IPS-15b (cell line): Measurements from ENCODE around the gene DMD.

Source experiments
- H3K27me3 ChIP-seq: one replicate; pipeline ENCODE4 v1.6.1; 2013; ENCODE audit warnings: low read length; ENCODE audit not compliant: control insufficient read depth, insufficient read depth
- H3K36me3 ChIP-seq: one replicate; pipeline ENCODE4 v1.6.1; 2013; ENCODE audit warnings: low read length; ENCODE audit not compliant: control insufficient read depth, insufficient read depth
- H3K4me1 ChIP-seq: one replicate; pipeline ENCODE4 v1.6.1; 2013; ENCODE audit warnings: mild to moderate bottlenecking, low read length; ENCODE audit not compliant: control insufficient read depth, insufficient read depth
- H3K4me3 ChIP-seq: one replicate; pipeline ENCODE4 v1.5.1; 2013; ENCODE audit warnings: low read depth, low read length
- H3K9ac ChIP-seq: one replicate; pipeline ENCODE4 v1.6.1; 2013; ENCODE audit warnings: low read depth, mild to moderate bottlenecking, low read length
- H3K9me3 ChIP-seq: one replicate; pipeline ENCODE4 v1.6.1; 2013; ENCODE audit warnings: mild to moderate bottlenecking, low read length; ENCODE audit not compliant: control insufficient read depth, insufficient read depth

Gene DMD

DNA sequence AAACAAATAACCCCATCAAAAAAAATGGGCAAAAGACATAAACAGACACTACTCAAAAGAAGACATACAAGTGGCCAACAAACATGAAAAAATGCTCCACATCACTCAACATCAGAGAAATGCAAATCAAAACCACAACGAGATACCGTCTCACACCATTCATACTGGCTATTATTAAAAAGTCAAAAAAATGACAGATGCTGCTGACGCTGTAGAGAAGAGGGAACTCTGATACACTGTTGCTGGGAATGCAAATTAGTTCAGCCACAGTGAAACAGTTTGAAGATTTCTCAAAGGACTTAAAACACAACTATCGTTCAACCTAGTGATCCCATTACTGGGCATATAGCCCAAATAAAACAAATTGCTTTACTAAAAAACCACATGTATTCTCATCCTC is 1468.3 kb downstream of the DMD start:
- Histone ChIP-seq H3K9ac (no peak overlapping the region), H3K9me3 (no peaks in the 10 kb centered on the region), H3K36me3 (no peaks in the 10 kb centered on the region), H3K4me3 (no peak overlapping the region), H3K4me1 (no peaks in the 10 kb centered on the region), H3K27me3 (no peaks in the 10 kb centered on the region)

GRCh38 chrX:31717474-31717873 is 1493.9 kb downstream of the DMD start:
- Histone ChIP-seq H3K9ac (no peak overlapping the region), H3K4me3 (no peak overlapping the region), H3K4me1 (no peaks in the 10 kb centered on the region), H3K36me3 (no peaks in the 10 kb centered on the region), H3K27me3 (no peaks in the 10 kb centered on the region), H3K9me3 (no peaks in the 10 kb centered on the region)

- Histone ChIP-seq H3K27me3 (no peaks in the 10 kb centered on the region), H3K36me3 (no peaks in the 10 kb centered on the region), H3K4me3 (no peak overlapping the region), H3K4me1 (no peaks in the 10 kb centered on the region), H3K9ac (no peak overlapping the region), H3K9me3 (no peaks in the 10 kb centered on the region)
Measured at GRCh38 chrX:31715675-31716074, 1495.7 kb downstream of the DMD start.

- Histone ChIP-seq H3K36me3 (no peaks in the 10 kb centered on the region), H3K4me3 (no peak overlapping the region), H3K9ac (no peak overlapping the region), H3K27me3 (no peaks in the 10 kb centered on the region), H3K4me1 (no peaks in the 10 kb centered on the region), H3K9me3 (no peaks in the 10 kb centered on the region)
Measured at GRCh38 chrX:31714797-31715196, 1496.6 kb downstream of the DMD start.

DNA sequence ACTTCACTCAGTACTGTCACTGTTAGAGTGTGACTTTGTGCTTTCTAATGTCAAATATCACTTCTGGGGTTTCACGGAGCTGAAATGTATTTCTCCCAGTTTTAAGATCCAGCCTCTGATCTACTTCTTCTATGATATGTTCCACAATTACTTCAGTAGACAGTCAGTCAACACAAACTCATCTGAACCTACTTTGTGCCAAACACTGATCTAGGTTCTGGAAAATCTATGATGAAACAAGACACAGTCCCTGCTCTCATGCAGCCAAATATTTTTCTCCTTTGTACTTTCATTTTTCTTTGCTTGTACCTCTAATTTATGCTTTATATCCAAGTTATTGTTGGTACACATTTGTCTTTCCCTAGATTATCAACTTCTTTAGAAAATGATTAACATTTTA is 1498.2 kb downstream of the DMD start:
- H3K4me3 ChIP-seq, result no peak overlapping the region
- H3K27me3 ChIP-seq, result no peaks in the 10 kb centered on the region
- H3K9me3 ChIP-seq, result no peaks in the 10 kb centered on the region
- H3K4me1 ChIP-seq, result no peaks in the 10 kb centered on the region
- H3K9ac ChIP-seq, result no peak overlapping the region
- no peaks in the 10 kb centered on the region for H3K36me3 ChIP-seq

DNA sequence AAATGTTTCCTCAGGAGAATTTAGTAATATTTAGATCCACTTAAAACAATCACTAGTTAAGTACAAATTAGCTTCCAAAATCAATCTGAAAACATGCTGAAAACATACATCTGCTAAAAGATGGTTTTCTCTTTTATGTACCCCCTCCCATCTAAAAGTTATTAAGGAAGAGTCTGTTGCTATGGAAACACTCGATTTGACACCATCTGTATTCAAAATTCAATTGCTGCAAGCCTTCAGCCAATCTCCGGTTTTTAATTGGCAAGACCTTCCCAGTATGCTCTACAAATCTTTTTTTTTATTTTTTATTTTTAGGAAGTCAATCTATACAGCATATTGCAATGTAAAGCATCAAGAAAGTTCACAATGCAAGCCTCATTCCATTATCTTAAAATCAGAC is 1500.2 kb downstream of the DMD start:
- H3K4me1 ChIP-seq, result no peaks in the 10 kb centered on the region
- no peak overlapping the region for H3K4me3 ChIP-seq

DNA sequence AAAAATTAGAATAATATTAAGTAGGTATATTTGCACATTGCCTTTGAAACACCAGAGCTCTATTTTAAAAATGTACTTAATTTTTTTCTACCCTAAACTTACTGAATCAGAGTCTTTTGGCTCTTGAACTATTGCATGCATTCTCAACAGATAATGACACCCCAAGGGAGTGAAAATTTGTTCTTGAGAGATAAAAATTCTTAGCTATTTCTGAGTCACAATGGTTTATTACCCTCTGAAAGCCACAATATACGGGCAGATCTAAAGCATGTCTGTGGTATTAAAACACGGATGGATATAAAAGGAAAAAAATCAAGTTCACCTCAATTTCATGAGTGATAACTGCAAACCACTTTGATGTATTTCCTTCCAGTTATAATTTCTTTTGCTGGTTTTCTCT is 1503.2 kb downstream of the DMD start:
- H3K27me3 ChIP-seq, result no peaks in the 10 kb centered on the region
- no peaks in the 10 kb centered on the region for H3K9me3 ChIP-seq
- H3K36me3 ChIP-seq, result no peaks in the 10 kb centered on the region
- no peaks in the 10 kb centered on the region for H3K4me1 ChIP-seq
- H3K9ac ChIP-seq, result no peak overlapping the region
- H3K4me3 ChIP-seq, result no peak overlapping the region

More for the DNA sequence above, 1500.2 kb downstream of the DMD start:
- Histone ChIP-seq H3K9ac (no peak overlapping the region), H3K27me3 (no peaks in the 10 kb centered on the region), H3K36me3 (no peaks in the 10 kb centered on the region), H3K9me3 (no peaks in the 10 kb centered on the region)

DNA sequence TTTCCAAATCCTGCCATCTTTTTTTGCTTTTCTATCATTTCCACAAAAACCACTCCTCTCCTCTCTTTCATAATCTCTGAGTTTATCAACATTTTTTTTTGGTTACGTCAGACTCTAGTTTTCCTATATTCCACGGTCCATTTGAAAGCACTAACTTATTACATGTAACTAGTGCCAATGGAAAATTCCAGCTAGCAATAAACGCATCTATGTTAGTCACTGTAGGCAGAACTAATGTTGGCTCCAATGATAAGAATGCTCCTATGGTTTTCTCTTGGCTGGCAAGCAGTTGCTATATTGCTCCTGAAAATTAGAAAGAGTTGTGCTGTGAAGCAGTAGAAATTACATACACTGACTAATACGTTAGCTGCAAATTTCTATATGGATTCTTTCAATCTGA is 1504.9 kb downstream of the DMD start:
- H3K4me3 ChIP-seq, result no peak overlapping the region
- no peaks in the 10 kb centered on the region for H3K36me3 ChIP-seq
- no peaks in the 10 kb centered on the region for H3K9me3 ChIP-seq
- H3K4me1 ChIP-seq, result no peaks in the 10 kb centered on the region
- H3K27me3 ChIP-seq, result no peaks in the 10 kb centered on the region
- no peak overlapping the region for H3K9ac ChIP-seq

GRCh38 chrX:31705816-31706215 is 1505.5 kb downstream of the DMD start:
- H3K9ac ChIP-seq, result no peak overlapping the region
- no peaks in the 10 kb centered on the region for H3K27me3 ChIP-seq

DNA sequence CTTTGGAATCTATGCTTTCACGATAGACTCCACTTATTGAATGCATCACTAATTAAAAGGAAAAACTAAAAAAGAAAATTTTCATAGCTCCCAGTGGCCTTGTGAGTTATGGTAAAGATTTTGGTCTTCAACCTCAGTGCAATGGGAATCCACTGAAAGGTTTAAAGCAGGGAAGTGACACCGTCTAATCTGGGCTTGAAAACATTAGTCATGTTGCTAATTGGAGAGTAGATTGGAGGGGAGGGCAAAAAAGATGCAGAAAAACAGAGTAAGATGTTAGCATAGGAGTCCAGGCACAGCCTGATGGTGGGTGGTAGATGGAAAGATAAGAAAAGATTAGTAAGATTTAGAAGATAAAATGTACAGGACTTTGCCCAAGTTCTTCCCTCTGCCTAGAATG is 1506.4 kb downstream of the DMD start:
- H3K27me3 ChIP-seq, result no peaks in the 10 kb centered on the region
- no peak overlapping the region for H3K9ac ChIP-seq
- H3K4me1 ChIP-seq, result no peaks in the 10 kb centered on the region
- no peaks in the 10 kb centered on the region for H3K9me3 ChIP-seq
- no peak overlapping the region for H3K4me3 ChIP-seq
- no peaks in the 10 kb centered on the region for H3K36me3 ChIP-seq

More at GRCh38 chrX:31705816-31706215, 1505.5 kb downstream of the DMD start:
- H3K36me3 ChIP-seq, result no peaks in the 10 kb centered on the region
- H3K4me1 ChIP-seq, result no peaks in the 10 kb centered on the region
- H3K9me3 ChIP-seq, result no peaks in the 10 kb centered on the region
- no peak overlapping the region for H3K4me3 ChIP-seq

GRCh38 chrX:31702222-31702621 is 1509.1 kb downstream of the DMD start:
- Histone ChIP-seq H3K9me3 (no peaks in the 10 kb centered on the region), H3K9ac (no peak overlapping the region), H3K27me3 (no peaks in the 10 kb centered on the region), H3K36me3 (no peaks in the 10 kb centered on the region), H3K4me3 (no peak overlapping the region), H3K4me1 (no peaks in the 10 kb centered on the region)

DNA sequence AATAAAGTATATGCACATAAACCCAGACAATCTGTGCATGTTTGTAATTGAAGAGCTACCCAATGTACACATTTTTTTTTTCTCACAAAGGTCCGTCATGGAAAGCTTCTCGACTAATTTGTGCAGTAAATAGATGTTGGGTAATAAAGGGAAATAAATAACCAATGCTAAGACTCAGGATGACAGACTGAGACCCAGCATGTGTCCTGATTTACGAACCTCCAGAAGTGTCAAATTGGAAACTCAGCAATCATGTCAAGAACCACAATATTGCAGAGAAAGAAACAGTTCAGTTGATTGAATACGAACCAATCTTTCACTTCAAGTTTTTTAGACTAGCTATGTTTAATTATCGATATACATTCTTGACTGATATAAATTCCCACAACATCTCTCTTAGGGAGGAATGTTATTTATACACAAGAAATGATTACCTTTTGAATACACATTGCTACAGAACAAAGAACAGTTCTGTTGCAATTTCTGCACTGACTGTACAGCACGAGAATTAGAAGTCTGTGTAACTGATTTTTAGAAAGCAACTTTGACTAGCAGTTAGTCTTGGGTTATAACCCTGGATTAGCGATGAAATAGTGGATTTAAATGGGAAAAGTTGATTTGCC is 1513.9 kb downstream of the DMD start:
- H3K9me3 ChIP-seq, result no peaks in the 10 kb centered on the region
- H3K9ac ChIP-seq, result no peak overlapping the region
- no peaks in the 10 kb centered on the region for H3K4me1 ChIP-seq
- no peak overlapping the region for H3K4me3 ChIP-seq
- no peaks in the 10 kb centered on the region for H3K36me3 ChIP-seq
- H3K27me3 ChIP-seq, result no peaks in the 10 kb centered on the region
